Left ventricle myocardium superior (tissue), 1 donor: ENCODE measurements around the gene CROCC2. TPM values are rescaled to one million over a fixed set of nuclear protein-coding genes. Genes with fewer than 3 reads are reported as not detected.

Experiments used
- ATAC-seq: fragments of 200-7000 bp; cut with Tn5 transposase; one replicate; pipeline ENCODE4 v1.9.1; 2020; ENCODE audit warnings: mild to moderate bottlenecking, moderate library complexity
- DNase-seq: peaks from one replicate; pipeline ENCODE4 v3.0.0-alpha.2; 2020
- intact Hi-C: fragments of 100-400 bp; cut with micrococcal nuclease; formaldehyde crosslinking; loops from one replicate; pipeline ENCODE4 v1.11.0; 2022
- total RNA-seq: library from RNA; stranded (reverse); fragmentation: NEBNext Ultra II Directional; extraction: Animal tissue kit (Norgen Biotek cat#: 25700); gene quantifications from one replicate; pipeline ENCODE4 v1.2.1, GENCODE V29; 2021
- donor health status: DM: no; HTN: yes; CAD: no; lungs with severe emphysema.

CROCC2 gene
- total RNA-seq, 1 donor from 2014 or later, result not detected

GRCh38 chr2:241014764-241015163, 108.6 kb downstream of the CROCC2 start:
- DNase-seq (no peak), ATAC-seq (no peak)
- intact Hi-C loops, result no loop called here

- ATAC-seq (no peak), DNase-seq (no peak)
- intact Hi-C loops, result no loop called here
These were observed 109.3 kb downstream of the CROCC2 start for GRCh38 chr2:241015439-241015838.

GRCh38 chr2:241017228-241017940, 111.2 kb downstream of the CROCC2 start:
- intact Hi-C loops, result no loop called here
- ATAC-seq (no peak), DNase-seq (no peak)

GRCh38 chr2:241018051-241018891, 112.1 kb downstream of the CROCC2 start:
- ATAC-seq, result no peak
- no peak for DNase-seq
- intact Hi-C loops, result no loop called here

- no peak for ATAC-seq
- intact Hi-C loops, result no loop called here
- no peak for DNase-seq
These were observed 113.5 kb downstream of the CROCC2 start for GRCh38 chr2:241019441-241020139.

GRCh38 chr2:241020201-241020600, 114.1 kb downstream of the CROCC2 start:
- DNase-seq (no peak), ATAC-seq (no peak)
- intact Hi-C loops, result no loop called here

GRCh38 chr2:241020629-241021190, 114.6 kb downstream of the CROCC2 start:
- intact Hi-C loops, result no loop called here
- DNase-seq, result no peak
- no peak for ATAC-seq

GRCh38 chr2:241025639-241026038, 119.5 kb downstream of the CROCC2 start:
- intact Hi-C loops, result no loop called here
- no peak for DNase-seq
- ATAC-seq, result no peak

GRCh38 chr2:241029599-241030332, 123.6 kb downstream of the CROCC2 start:
- DNase-seq (no peak), ATAC-seq (no peak)
- intact Hi-C loops, result no loop called here

GRCh38 chr2:241030333-241030680, 124.2 kb downstream of the CROCC2 start:
- no peak for ATAC-seq
- DNase-seq, result no peak
- intact Hi-C loops, result no loop called here

- ATAC-seq (no peak), DNase-seq (no peak)
- intact Hi-C loops, result no loop called here
These were observed 124.7 kb downstream of the CROCC2 start for GRCh38 chr2:241030883-241031282.

- intact Hi-C loops, result no loop called here
- ATAC-seq (no peak), DNase-seq (no peak)
These were observed 125.5 kb downstream of the CROCC2 start for GRCh38 chr2:241031436-241032165.

- ATAC-seq (no peak), DNase-seq (no peak)
- intact Hi-C loops, result no loop called here
These were observed 127.3 kb downstream of the CROCC2 start for GRCh38 chr2:241033336-241033987.

- intact Hi-C loops, result no loop called here
- no peak for ATAC-seq
- no peak for DNase-seq
These were observed 127.9 kb downstream of the CROCC2 start for GRCh38 chr2:241033994-241034393.

- DNase-seq, result no peak
- intact Hi-C loops, result no loop called here
- no peak for ATAC-seq
These were observed 128.5 kb downstream of the CROCC2 start for GRCh38 chr2:241034490-241035141.

GRCh38 chr2:241035142-241035817, 129.1 kb downstream of the CROCC2 start:
- intact Hi-C loops, result no loop called here
- ATAC-seq, result no peak
- DNase-seq, result no peak

- intact Hi-C loops, result no loop called here
- ATAC-seq (no peak), DNase-seq (peak; percentile 53)
These were observed 129.8 kb downstream of the CROCC2 start for GRCh38 chr2:241035818-241036396.
